A549 (cell line): ENCODE results near the gene CDR2. TPM values are rescaled to one million over a fixed set of nuclear protein-coding genes. Genes with fewer than 3 reads are reported as not detected.

ENCODE experiments used
- ATAC-seq, 2 experiments: fragments of 200-7000 bp in 1 of 2; fragments of >200 bp in 1 of 2; cut with Nextera tagmentation in 1 of 2; cut with Tn5 transposase in 1 of 2; 3 replicates each; pipeline versions ENCODE4 v1.8.0 to v1.9.1; 2018 to 2020; ENCODE audit warnings: mild to moderate bottlenecking in 1 of 2, moderate library complexity in 1 of 2
- CTCF ChIA-PET: fragments of 300-600 bp; sonication (Branson Sonifier 250); formaldehyde crosslinking; extraction: SDS; loops from one replicate; lab custom pipeline; 2021; ENCODE audit warnings: antibody characterized with exemption, inconsistent platforms; lab: Yijun Ruan, JAX
- POLR2A ChIA-PET: fragments of 350-600 bp; formaldehyde crosslinking; extraction: SDS; loops from one replicate; lab custom pipeline; 2021; ENCODE audit warnings: antibody characterized with exemption, inconsistent platforms; lab: Yijun Ruan, JAX
- DNase-seq, 2 experiments: peaks; one replicate each; pipeline versions ENCODE4 v3.0.0 to v3.0.0-alpha.2; 2011 to 2016; ENCODE audit warnings: low read depth in 1 of 2, low spot score in 1 of 2
- FAIRE-seq: peaks from 2 replicates; lab custom pipeline; 2011; peaks lifted over from hg19 to GRCh38; lab: Jason Lieb, UNC
- H3K27ac ChIP-seq, 2 experiments: fragments of >200 bp; sonication (Bioruptor Twin); formaldehyde crosslinking; 3 replicates each; pipeline ENCODE4 v1.5.1; 2016 to 2017
- H3K4me1 ChIP-seq: fragments of >200 bp; sonication (Bioruptor Twin); formaldehyde crosslinking; 3 replicates; pipeline ENCODE4 v1.6.1; 2016
- H3K4me2 ChIP-seq: fragments of >200 bp; sonication (Bioruptor Twin); formaldehyde crosslinking; 3 replicates; pipeline ENCODE4 v1.6.1; 2016
- H3K4me3 ChIP-seq: fragments of >200 bp; sonication (Bioruptor Twin); formaldehyde crosslinking; 3 replicates; pipeline ENCODE4 v1.5.1; 2016
- H3K9me3 ChIP-seq: fragments of >200 bp; sonication (Bioruptor Twin); formaldehyde crosslinking; 3 replicates; pipeline ENCODE4 v1.6.1; 2016
- BCL3 ChIP-seq: fragments of >200 bp; sonication (Bioruptor Twin); formaldehyde crosslinking; IDR thresholded peaks from 3 replicates; pipeline ENCODE4 v1.6.1; 2016
- CEBPB ChIP-seq, 2 experiments: fragments of >200 bp in 1 of 2; sonication (Bioruptor Twin) in 1 of 2; formaldehyde crosslinking in 1 of 2; IDR thresholded peaks; 2 replicates each; pipeline ENCODE4 v1.6.1; 2012 to 2016
- GATA3 ChIP-seq: IDR thresholded peaks from 2 replicates; pipeline ENCODE4 v1.6.1; 2012; ENCODE audit warnings: borderline replicate concordance
- HEYL ChIP-seq: fragments of 250-450 bp; sonication (Bioruptor Pico); IDR thresholded peaks from 2 replicates; pipeline ENCODE4 v1.8.0; 2021; ENCODE audit warnings: mild to moderate bottlenecking, moderate library complexity
- HMGXB4 ChIP-seq: fragments of 250-450 bp; sonication (Bioruptor Pico); IDR thresholded peaks from 2 replicates; pipeline ENCODE4 v1.5.0; 2021; ENCODE audit warnings: mild to moderate bottlenecking, moderate library complexity, borderline replicate concordance
- JUN ChIP-seq, 2 experiments: fragments of >200 bp; sonication (Bioruptor Twin); formaldehyde crosslinking; IDR thresholded peaks; 2 replicates in 1 of 2; 3 replicates in 1 of 2; pipeline ENCODE4 v1.6.1; 2016 to 2017
- MAFK ChIP-seq: fragments of 450-650 bp; IDR thresholded peaks from 2 replicates; pipeline ENCODE4 v1.6.1; 2014; ENCODE audit not compliant: partially characterized antibody
- MAZ ChIP-seq: fragments of 150-350 bp; IDR thresholded peaks from 2 replicates; pipeline ENCODE4 v1.6.1; 2014; ENCODE audit warnings: antibody characterized with exemption, low read depth, low read length, borderline replicate concordance
- NPAS2 ChIP-seq: fragments of 250-450 bp; sonication (Bioruptor Pico); IDR thresholded peaks from 2 replicates; pipeline ENCODE4 v1.8.0; 2022; ENCODE audit warnings: mild to moderate bottlenecking, moderate library complexity, borderline replicate concordance
- ZFP36 ChIP-seq: fragments of 450-650 bp; IDR thresholded peaks from 2 replicates; pipeline ENCODE4 v1.6.1; 2014; ENCODE audit warnings: borderline replicate concordance; ENCODE audit not compliant: partially characterized antibody
- WGBS: methylation state at CpG from one replicate; pipeline ENCODE4 v1.1.6; 2017; ENCODE audit errors: missing lambda C conversion rate; 5-methylcytosine and 5-hydroxymethylcytosine counted together
- polyA plus RNA-seq, 4 experiments: library from polyadenylated mRNA; depleted of rRNA in 3 of 4; stranded (reverse); fragments of >200 nt; fragmentation: RNase III in 1 of 4; extraction: RNeasy Plus Mini Kit Qiagen cat#74134 plus additional on column Dnase treatment in 1 of 4; gene quantifications; 2 replicates in 3 of 4; 3 replicates in 1 of 4; pipeline ENCODE4 v1.2.3, GENCODE V29; 2011 to 2017

CDR2 gene
- polyA plus RNA-seq, 2 of the 4 experiments (the other 2 are of a cell fraction), result 29.3 to 44.3 TPM

- TF ChIP-seq GATA3, result no peak
- TF ChIP-seq HMGXB4, result peak; percentile 39; the same call in 1 of the 2 replicates
- no peak for TF ChIP-seq NPAS2 (CRISPR knock-in tag)
- no peak for TF ChIP-seq ZFP36
- 0 out of 3 replicates have a peak, but pooled peaks have one; percentile 31 for TF ChIP-seq BCL3
- TF ChIP-seq JUN (IDR thresholded peaks at IDR 0.05), result peak in 1 of 2 experiments; percentile 78; a peak in 3 of 5 replicates
These were observed 77.1 kb downstream of the CDR2 start, which contains the start of gene POLR3E (continued) for GRCh38 chr16:22297114-22297870.

GRCh38 chr16:22296225-22297113, 78.0 kb downstream of the CDR2 start:
- no peak; a peak in 1 of 6 replicates for ATAC-seq
- peak overlapping the region; percentile 65 to 67 for H3K27ac ChIP-seq
- H3K4me3 ChIP-seq, result peak overlapping the region; percentile 74
- no peak for FAIRE-seq
- H3K4me2 ChIP-seq, result peak overlapping the region; percentile 73
- TF ChIP-seq MAFK (peak; percentile 84), MAZ (no peak), CEBPB (IDR thresholded peaks at IDR 0.05) (0 out of 4 replicates have a peak, but pooled peaks of 1 of the 2 experiments have one; percentile 5), HEYL (0 out of 2 replicates have a peak, but pooled peaks have one; percentile 55)
- under 1% methylated on average over 17 of the region's 17 CpGs for WGBS
- H3K4me1 ChIP-seq, result peaks cover 21% of the 10 kb centered on the region; the same call in 2 of the 3 replicates
- ChIA-PET CTCF (interaction anchor here (0.7 to 16.3 kb wide), 13 partner anchors 9 to 218 kb away, joined by 3 to 320 read pairs (median 4); partner anchors contain the start of gene EEF2K), POLR2A (interaction anchor here (1.4 kb wide), 1 partner anchor 90 kb away, joined by 3 read pairs; the partner anchor contains the start of gene EEF2K)
- no peak for DNase-seq
- H3K9me3 ChIP-seq, result no peaks in the 10 kb centered on the region

Other genes starting within 250 kb of the CDR2 start
- gene SDR42E2, start 212.1 kb downstream of the CDR2 start, polyA plus RNA-seq (2011; rRNA removed), result not detected in 2 replicates
- not detected in 3 replicates for gene SDR42E2, start 212.1 kb downstream of the CDR2 start, polyA plus RNA-seq (2017; fragmentation: RNase III; extraction: RNeasy Plus Mini Kit Qiagen cat#74134 plus additional on column Dnase treatment)
- gene EEF2K, start 168.3 kb downstream of the CDR2 start, polyA plus RNA-seq (2011; rRNA removed), result 8.2 and 11.6 TPM in 2 replicates
- gene EEF2K, start 168.3 kb downstream of the CDR2 start, polyA plus RNA-seq (2017; fragmentation: RNase III; extraction: RNeasy Plus Mini Kit Qiagen cat#74134 plus additional on column Dnase treatment), result 8.6 to 10.0 TPM (median 9.4 TPM) in 3 replicates
- gene POLR3E, start 77.2 kb downstream of the CDR2 start, polyA plus RNA-seq (2011; rRNA removed), result 77.9 and 93.0 TPM in 2 replicates
- 50.0 to 54.6 TPM (median 50.3 TPM) in 3 replicates for gene POLR3E, start 77.2 kb downstream of the CDR2 start, polyA plus RNA-seq (2017; fragmentation: RNase III; extraction: RNeasy Plus Mini Kit Qiagen cat#74134 plus additional on column Dnase treatment)
- 24.9 and 32.7 TPM in 2 replicates for gene NPIPB5, start 136.3 kb upstream of the CDR2 start, polyA plus RNA-seq (2011; rRNA removed)
- gene NPIPB5, start 136.3 kb upstream of the CDR2 start, polyA plus RNA-seq (2017; fragmentation: RNase III; extraction: RNeasy Plus Mini Kit Qiagen cat#74134 plus additional on column Dnase treatment), result 24.4 to 30.8 TPM (median 26.0 TPM) in 3 replicates